IMR-90 (cell line): ENCODE data around the gene ECE2. TPM values are rescaled to one million over a fixed set of nuclear protein-coding genes. Genes with fewer than 3 reads are reported as not detected.
A peak's percentile ranks its signal among the peaks of the same experiment; 100 is the strongest.

Source experiments
- ATAC-seq: fragments of 200-7000 bp; cut with Tn5 transposase; 2 replicates; pipeline ENCODE4 v1.9.1; 2020; ENCODE audit warnings: low read depth, mild to moderate bottlenecking, moderate library complexity
- BruUV-seq: library from RNA; stranded (reverse); fragments of 400-500 nt; replicated peaks from 2 replicates; lab custom pipeline; 2021; lab: Mats Ljungman, UMichigan
- CTCF ChIA-PET: fragments of 300-600 bp; formaldehyde crosslinking; extraction: SDS; loops from one replicate; lab custom pipeline; 2021; ENCODE audit warnings: antibody characterized with exemption; lab: Yijun Ruan, JAX
- POLR2A ChIA-PET: fragments of 300-600 bp; sonication (Branson Sonifier 250); formaldehyde crosslinking; loops from one replicate; lab custom pipeline; 2022; ENCODE audit warnings: antibody characterized with exemption; ENCODE audit not compliant: unreplicated experiment; lab: Charles Lee
- DNase-seq: peaks from one replicate; pipeline ENCODE4 v3.0.0; 2013
- H2AFZ ChIP-seq: replicated peaks from 2 replicates; pipeline ENCODE3; 2013; ENCODE audit warnings: low read length, mild to moderate bottlenecking; ENCODE audit not compliant: poor library complexity
- H2AK5ac ChIP-seq: 2 replicates; pipeline ENCODE4 v1.6.1; 2013; ENCODE audit warnings: low read depth, low read length, inconsistent platforms
- H2AK9ac ChIP-seq: replicated peaks from 2 replicates; pipeline ENCODE3; 2013; ENCODE audit warnings: mild to moderate bottlenecking, low read depth, low read length, moderate library complexity; ENCODE audit not compliant: poor library complexity
- H2BK120ac ChIP-seq: 2 replicates; pipeline ENCODE4 v1.6.1; 2013; ENCODE audit warnings: low read depth, low read length, inconsistent platforms
- H2BK15ac ChIP-seq: 3 replicates; pipeline ENCODE4 v1.6.1; 2013; ENCODE audit warnings: low read depth, low read length, inconsistent platforms
- H2BK20ac ChIP-seq: 2 replicates; pipeline ENCODE4 v1.6.1; 2013; ENCODE audit warnings: low read depth, mild to moderate bottlenecking, inconsistent platforms, low read length, moderate library complexity
- H2BK5ac ChIP-seq: 2 replicates; pipeline ENCODE4 v1.6.1; 2013; ENCODE audit warnings: mild to moderate bottlenecking, low read depth, low read length, inconsistent platforms; ENCODE audit not compliant: poor library complexity, severe bottlenecking
- H3K14ac ChIP-seq: replicated peaks from 2 replicates; pipeline ENCODE4 v1.6.1; 2013; ENCODE audit warnings: low read depth, low read length, inconsistent platforms
- H3K18ac ChIP-seq: 2 replicates; pipeline ENCODE4 v1.6.1; 2013; ENCODE audit warnings: low read depth, low read length, control low read depth
- H3K23ac ChIP-seq: 2 replicates; pipeline ENCODE4 v1.6.1; 2013; ENCODE audit warnings: low read depth, low read length, inconsistent platforms
- H3K27ac ChIP-seq: 2 replicates; pipeline ENCODE4 v1.5.1; 2013; ENCODE audit warnings: mild to moderate bottlenecking, control low read depth, low read length; ENCODE audit not compliant: insufficient read depth
- H3K27me3 ChIP-seq: 2 replicates; pipeline ENCODE4 v1.6.1; 2013; ENCODE audit warnings: low read length; ENCODE audit not compliant: control insufficient read depth, insufficient read depth
- H3K36me3 ChIP-seq: 2 replicates; pipeline ENCODE4 v1.6.1; 2013; ENCODE audit warnings: low read length, mixed read lengths; ENCODE audit not compliant: control insufficient read depth, insufficient read depth
- H3K4ac ChIP-seq: 2 replicates; pipeline ENCODE4 v1.6.1; 2013; ENCODE audit warnings: low read depth, low read length, inconsistent platforms
- H3K4me1 ChIP-seq: 2 replicates; pipeline ENCODE4 v1.6.1; 2013; ENCODE audit warnings: low read length, mixed read lengths; ENCODE audit not compliant: control insufficient read depth, insufficient read depth
- H3K4me2 ChIP-seq: 2 replicates; pipeline ENCODE4 v1.6.1; 2013; ENCODE audit warnings: low read depth, mild to moderate bottlenecking, control low read depth, low read length, moderate library complexity
- H3K4me3 ChIP-seq: 2 replicates; pipeline ENCODE4 v1.5.1; 2013; ENCODE audit warnings: low read depth, mild to moderate bottlenecking, control low read depth, low read length, moderate library complexity; ENCODE audit not compliant: insufficient read depth
- H3K56ac ChIP-seq: 2 replicates; pipeline ENCODE4 v1.6.1; 2013; ENCODE audit warnings: low read length, inconsistent platforms; ENCODE audit not compliant: insufficient read depth; ENCODE audit errors: extremely low read depth
- H3K79me1 ChIP-seq, 2 experiments: 2 replicates each; pipeline ENCODE4 v1.6.1; 2013; ENCODE audit warnings: low read length in 2 of 2, inconsistent platforms in 1 of 2, low read depth in 1 of 2
- H3K9ac ChIP-seq: 2 replicates; pipeline ENCODE4 v1.6.1; 2013; ENCODE audit warnings: low read depth, low read length, control low read depth
- H3K9me1 ChIP-seq: 2 replicates; pipeline ENCODE4 v1.6.1; 2013; ENCODE audit warnings: low read length, inconsistent platforms; ENCODE audit not compliant: insufficient read depth
- H3K9me3 ChIP-seq: 2 replicates; pipeline ENCODE4 v1.6.1; 2013; ENCODE audit warnings: low read length; ENCODE audit not compliant: control insufficient read depth, insufficient read depth
- H4K20me1 ChIP-seq: 2 replicates; pipeline ENCODE4 v1.6.1; 2013; ENCODE audit warnings: low read length, inconsistent platforms; ENCODE audit not compliant: insufficient read depth
- H4K5ac ChIP-seq: 2 replicates; pipeline ENCODE4 v1.6.1; 2013; ENCODE audit warnings: mild to moderate bottlenecking, low read depth, low read length, control low read depth
- H4K8ac ChIP-seq, 2 experiments: 2 replicates each; pipeline ENCODE4 v1.6.1; 2013; ENCODE audit warnings: low read depth in 2 of 2, low read length in 2 of 2, control low read depth in 1 of 2, inconsistent platforms in 1 of 2
- H4K91ac ChIP-seq: 2 replicates; pipeline ENCODE4 v1.6.1; 2013; ENCODE audit warnings: low read depth, low read length, inconsistent platforms; ENCODE audit not compliant: insufficient read depth
- BHLHE40 ChIP-seq: fragments of 150-350 bp; IDR thresholded peaks from 2 replicates; pipeline ENCODE4 v1.6.1; 2016; ENCODE audit warnings: mild to moderate bottlenecking, low read depth, low read length
- CEBPB ChIP-seq: IDR thresholded peaks from 2 replicates; pipeline ENCODE4 v1.6.1; 2012; ENCODE audit warnings: low read depth, low read length, improper control_type of control experiment
- CHD1 ChIP-seq: IDR thresholded peaks from 2 replicates; pipeline ENCODE4 v1.6.1; 2012; ENCODE audit warnings: low read depth, low read length, improper control_type of control experiment
- CTCF ChIP-seq: conservative IDR thresholded peaks from 2 replicates; pipeline ENCODE4 v1.5.1; 2012; ENCODE audit warnings: mild to moderate bottlenecking, low read depth, low read length, improper control_type of control experiment
- FOS ChIP-seq: fragments of 150-350 bp; IDR thresholded peaks from 2 replicates; pipeline ENCODE4 v1.6.1; 2016; ENCODE audit warnings: low read depth, low read length
- MAFK ChIP-seq: IDR thresholded peaks from 2 replicates; pipeline ENCODE4 v1.6.1; 2012; ENCODE audit warnings: low read depth, low read length, improper control_type of control experiment
- MAZ ChIP-seq: IDR thresholded peaks from 2 replicates; pipeline ENCODE4 v1.6.1; 2012; ENCODE audit warnings: low read depth, mild to moderate bottlenecking, low read length, improper control_type of control experiment, moderate library complexity, borderline replicate concordance
- MXI1 ChIP-seq: IDR thresholded peaks from 2 replicates; pipeline ENCODE4 v1.6.1; 2012; ENCODE audit warnings: low read depth, mild to moderate bottlenecking, low read length, moderate library complexity, borderline replicate concordance
- NFE2L2 ChIP-seq: fragments of 150-350 bp; IDR thresholded peaks from 2 replicates; pipeline ENCODE4 v1.6.1; 2016; ENCODE audit warnings: low read depth, mild to moderate bottlenecking, low read length
- POLR2A ChIP-seq: IDR thresholded peaks from 2 replicates; pipeline ENCODE4 v1.6.1; 2012; ENCODE audit warnings: mild to moderate bottlenecking, low read depth, low read length
- RAD21 ChIP-seq: IDR thresholded peaks from 2 replicates; pipeline ENCODE4 v1.6.1; 2012; ENCODE audit warnings: low read length, improper control_type of control experiment
- RCOR1 ChIP-seq: IDR thresholded peaks from 2 replicates; pipeline ENCODE4 v1.6.1; 2012; ENCODE audit warnings: mild to moderate bottlenecking, low read length, improper control_type of control experiment; ENCODE audit not compliant: insufficient replicate concordance
- RFX5 ChIP-seq: IDR thresholded peaks from 2 replicates; pipeline ENCODE4 v1.8.0; 2012; ENCODE audit warnings: low read depth, mild to moderate bottlenecking, low read length, moderate library complexity
- SMC3 ChIP-seq: fragments of 150-350 bp; IDR thresholded peaks from 2 replicates; pipeline ENCODE4 v1.6.1; 2016; ENCODE audit warnings: low read depth, mild to moderate bottlenecking, antibody characterized with exemption, low read length, moderate library complexity
- USF2 ChIP-seq: fragments of 150-350 bp; IDR thresholded peaks from 2 replicates; pipeline ENCODE4 v1.6.1; 2017; ENCODE audit warnings: mild to moderate bottlenecking, antibody characterized with exemption, low read length, low read depth
- WGBS, 2 experiments: methylation state at CpG; one replicate each; pipeline versions ENCODE4 v1.1.5 to v1.1.7; 2013; ENCODE audit warnings: missing lambda C conversion rate in 2 of 2; ENCODE audit not compliant: insufficient read length in 1 of 2; ENCODE audit errors: extremely low coverage in 2 of 2; 5-methylcytosine and 5-hydroxymethylcytosine counted together
- dilution Hi-C: fragments of 300-500 bp; cut with HindIII; formaldehyde crosslinking; loops from one replicate; pipeline ENCODE4 v1.14.3; 2018; ENCODE audit warnings: low sequenced_read_pairs; ENCODE audit not compliant: unreplicated experiment
- in situ Hi-C: fragments of 300-500 bp; cut with MboI; formaldehyde crosslinking; loops from 3 replicates; pipeline ENCODE4 v1.14.3; 2019; ENCODE audit warnings: low sequenced_read_pairs, inconsistent platforms, mixed read lengths
- intact Hi-C: fragments of 100-400 bp; cut with micrococcal nuclease; formaldehyde crosslinking; loops from 2 replicates; pipeline ENCODE4 v1.10.0; 2022
- polyA plus RNA-seq, 3 experiments: library from polyadenylated mRNA; depleted of rRNA; stranded (reverse); fragments of >200 nt; gene quantifications; 2 replicates each; pipeline ENCODE4 v1.2.3, GENCODE V29; 2012; ENCODE audit warnings: low replicate concordance in 1 of 3
- total RNA-seq: library from RNA; depleted of rRNA; stranded (reverse); fragments of >200 nt; gene quantifications from 2 replicates; pipeline ENCODE4 v1.2.3, GENCODE V29; 2012

ECE2 gene
- total and polyA plus RNA-seq, 2 of the 4 experiments (the other 2 are of a cell fraction): not detected

- H3K18ac ChIP-seq: no peak overlapping the region
- H3K4ac ChIP-seq: peak overlapping the region; percentile 62; the same call in 1 of the 2 replicates
- intact Hi-C loops (no loop called here), in situ Hi-C loops (no loop called here), dilution Hi-C loops (no loop called here)
- peaks cover 25% of the 10 kb centered on the region for H3K9me1 ChIP-seq
- no peaks in the 10 kb centered on the region for H3K9me3 ChIP-seq
- ChIA-PET POLR2A (interaction anchor here (2.2 kb wide), 1 partner anchor 23 kb away, joined by 5 read pairs; no protein-coding TSS in a partner anchor), CTCF (interaction anchor here (1.3 kb wide), 1 partner anchor 19 kb away, joined by 3 read pairs; no protein-coding TSS in a partner anchor)
- H3K4me3 ChIP-seq: peak overlapping the region; percentile 7; the same call in 1 of the 2 replicates
- no peak overlapping the region for H4K5ac ChIP-seq
- H3K14ac ChIP-seq: 0 out of 2 replicates have a peak overlapping the region, but pooled peaks have one; percentile 19
- peak overlapping the region; percentile 37 for H3K4me2 ChIP-seq
- H3K56ac ChIP-seq: no peak overlapping the region
- H4K20me1 ChIP-seq: peaks cover 45% of the 10 kb centered on the region
- H3K79me1 ChIP-seq: peaks cover 18 to 86% of the 10 kb centered on the region in 2 experiments; a peak in 3 of 4 replicates
- H2AK5ac ChIP-seq: peak overlapping the region; percentile 84
- H3K27me3 ChIP-seq: no peaks in the 10 kb centered on the region
- WGBS, 2 experiments: 0% methylated on average over 20 of the region's 37 CpGs; no CpG with 5 or more reads in 1 of the 2 experiments
- H3K36me3 ChIP-seq: peaks cover 30% of the 10 kb centered on the region
- peak overlapping the region; percentile 82 for H2AFZ ChIP-seq
- H2BK120ac ChIP-seq: no peak overlapping the region; the same call in 1 of the 2 replicates
- H4K8ac ChIP-seq: peak overlapping the region in 1 of 2 experiments; percentile 48; a peak in 1 of 4 replicates
- H3K9ac ChIP-seq: peak overlapping the region; percentile 30; the same call in 1 of the 2 replicates
- DNase-seq (peak; percentile 87), ATAC-seq (peak; percentile 22)
- H2AK9ac ChIP-seq: peak overlapping the region; percentile 81
- H2BK15ac ChIP-seq: no peak overlapping the region
- peaks cover 36% of the 10 kb centered on the region for H3K4me1 ChIP-seq
- 0 out of 2 replicates have a peak overlapping the region, but pooled peaks have one; percentile 22 for H2BK20ac ChIP-seq
- peak overlapping the region; percentile 68; the same call in 1 of the 2 replicates for H3K23ac ChIP-seq
- BruUV-seq: no TSS peak
- peak overlapping the region; percentile 27 for H2BK5ac ChIP-seq
- H3K27ac ChIP-seq: peak overlapping the region; percentile 24
- no peak overlapping the region for H4K91ac ChIP-seq
- peak; percentile 86 for TF ChIP-seq MXI1
- 0 out of 2 replicates have a peak, but pooled peaks have one; percentile 20 for TF ChIP-seq MAZ
- no peak for TF ChIP-seq USF2
- no peak for TF ChIP-seq CHD1
- peak; percentile 11; the same call in 1 of the 2 replicates for TF ChIP-seq SMC3
- TF ChIP-seq POLR2A: no peak
- TF ChIP-seq RAD21: no peak
- TF ChIP-seq BHLHE40: peak; percentile 39; the same call in 1 of the 2 replicates
- peak; percentile 78 for TF ChIP-seq MAFK
- no peak for TF ChIP-seq CEBPB
- TF ChIP-seq FOS: no peak
- no peak for TF ChIP-seq RCOR1
- no peak for TF ChIP-seq NFE2L2
- TF ChIP-seq CTCF: 0 out of 2 replicates have a peak, but pooled peaks have one; percentile 9
- peak; percentile 84 for TF ChIP-seq RFX5
These were observed 62.7 kb downstream of the ECE2 start for GRCh38 chr3:184338511-184338945.
